ENCODE data around the gene CERS1.

Gene CERS1

DNA sequence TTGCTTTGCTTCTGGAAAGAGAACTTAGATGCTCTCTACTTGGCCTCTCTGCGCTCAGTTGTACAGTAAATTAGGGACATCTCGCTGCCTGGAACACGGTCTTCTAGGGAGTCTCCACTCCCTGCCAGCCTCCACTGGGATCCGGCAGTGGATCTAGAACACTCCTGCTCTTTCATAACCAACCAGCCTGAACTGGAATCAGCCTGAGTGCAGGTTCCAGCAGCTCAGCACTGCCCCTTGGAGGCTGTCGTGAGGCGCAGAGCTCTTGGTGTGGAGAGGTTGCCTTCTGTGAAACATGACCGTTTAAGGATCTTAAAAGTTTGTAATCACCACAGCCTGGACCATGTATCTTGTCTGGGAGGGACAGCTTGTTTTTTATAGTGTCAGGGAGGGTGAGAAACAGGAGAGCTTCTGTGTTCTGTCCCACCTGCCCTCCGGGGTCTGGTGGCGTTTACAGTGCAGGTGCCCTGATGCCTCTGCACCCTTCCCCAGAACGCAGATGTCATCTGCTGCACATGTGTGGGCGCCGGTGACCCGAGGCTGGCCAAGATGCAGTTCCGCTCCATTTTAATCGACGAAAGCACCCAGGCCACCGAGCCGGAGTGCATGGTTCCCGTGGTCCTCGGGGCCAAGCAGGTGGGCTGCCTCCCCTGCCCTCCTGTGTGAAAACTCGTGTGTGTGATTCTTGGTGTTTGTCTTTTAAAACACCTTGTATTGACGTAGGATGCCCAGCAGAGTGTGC, 39.4 kb downstream of the CERS1 start:
- no peak for DNase-seq (ENCODE audit: low read depth in 2 of 2)

DNA sequence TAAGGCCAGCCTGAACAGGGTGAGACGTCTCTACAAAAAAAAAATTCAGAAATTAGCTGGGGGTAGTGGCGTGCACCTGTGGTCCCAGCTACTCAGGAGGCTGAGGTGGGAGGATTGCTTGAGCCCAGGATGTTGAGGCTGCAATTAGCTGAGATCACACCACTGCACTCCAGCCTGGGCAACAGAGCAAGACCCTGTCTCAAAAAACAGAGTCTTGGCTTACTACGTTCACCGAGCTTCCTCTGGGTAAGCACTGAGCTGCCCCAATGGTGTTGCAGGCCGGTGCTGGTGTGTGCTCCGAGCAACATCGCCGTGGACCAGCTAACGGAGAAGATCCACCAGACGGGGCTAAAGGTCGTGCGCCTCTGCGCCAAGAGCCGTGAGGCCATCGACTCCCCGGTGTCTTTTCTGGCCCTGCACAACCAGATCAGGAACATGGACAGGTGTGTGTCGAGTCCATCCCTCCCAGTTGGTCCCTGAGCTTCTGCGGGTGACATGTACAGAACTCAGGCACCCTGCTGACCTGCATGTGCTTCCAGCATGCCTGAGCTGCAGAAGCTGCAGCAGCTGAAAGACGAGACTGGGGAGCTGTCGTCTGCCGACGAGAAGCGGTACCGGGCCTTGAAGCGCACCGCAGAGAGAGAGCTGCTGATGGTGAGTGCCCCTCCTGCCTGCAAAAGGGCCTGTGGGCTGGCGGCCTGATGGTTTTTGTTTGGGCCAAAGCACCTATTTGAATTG, 40.1 kb downstream of the CERS1 start:
- DNase-seq (ENCODE audit: low read depth in 2 of 2): no peak

DNA sequence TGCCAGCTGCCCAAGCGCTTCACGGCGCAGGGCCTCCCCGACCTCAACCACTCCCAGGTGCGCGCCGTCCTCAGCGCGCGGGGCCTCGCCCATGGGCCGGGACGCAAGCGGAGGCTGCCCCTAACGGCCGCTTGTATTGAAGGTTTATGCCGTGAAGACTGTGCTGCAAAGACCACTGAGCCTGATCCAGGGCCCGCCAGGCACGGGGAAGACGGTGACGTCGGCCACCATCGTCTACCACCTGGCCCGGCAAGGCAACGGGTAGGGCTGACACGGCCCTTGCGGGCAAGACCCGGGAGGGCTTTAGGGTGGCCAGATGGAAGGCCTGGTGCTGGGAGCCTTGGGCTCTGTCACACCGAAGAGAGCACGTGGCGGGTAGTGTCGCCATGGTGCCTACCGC, 41.0 kb downstream of the CERS1 start:
- no peak for DNase-seq (ENCODE audit: low read depth in 2 of 2)

DNA sequence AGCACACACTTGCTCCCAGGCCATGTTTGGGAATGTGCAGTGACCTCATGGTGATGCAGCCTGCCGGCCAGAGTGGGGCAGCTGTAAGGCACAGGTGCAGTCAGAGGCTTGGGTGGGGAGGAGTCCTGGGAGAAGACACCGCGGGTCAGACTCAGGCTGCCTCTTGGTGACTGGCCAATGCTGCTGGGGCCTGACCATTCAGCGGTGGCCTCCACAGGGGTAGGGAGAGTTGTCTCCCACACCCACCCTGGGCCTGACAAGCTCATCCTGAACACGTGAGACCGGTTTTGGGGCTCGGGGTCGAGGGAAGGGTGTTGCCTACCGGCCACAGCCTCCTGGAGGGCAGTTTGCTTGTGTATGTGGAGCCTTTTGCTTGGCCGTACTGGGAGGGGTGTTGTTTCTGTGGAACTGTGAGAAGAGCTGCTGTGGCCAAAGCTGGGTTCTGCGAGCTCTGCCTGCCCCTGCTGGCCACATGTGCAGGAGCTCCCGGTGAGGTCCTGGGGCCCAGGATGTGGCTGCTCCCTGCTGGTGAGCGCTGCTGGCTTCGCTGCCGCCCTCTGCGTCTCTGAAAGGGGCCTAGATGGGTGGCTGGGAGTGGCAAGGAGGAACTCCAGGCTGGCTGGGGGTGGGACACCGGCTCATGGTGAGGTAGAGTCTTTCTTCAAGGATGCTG, 42.1 kb downstream of the CERS1 start:
- no peak for DNase-seq (ENCODE audit: low read depth in 2 of 2)

DNA sequence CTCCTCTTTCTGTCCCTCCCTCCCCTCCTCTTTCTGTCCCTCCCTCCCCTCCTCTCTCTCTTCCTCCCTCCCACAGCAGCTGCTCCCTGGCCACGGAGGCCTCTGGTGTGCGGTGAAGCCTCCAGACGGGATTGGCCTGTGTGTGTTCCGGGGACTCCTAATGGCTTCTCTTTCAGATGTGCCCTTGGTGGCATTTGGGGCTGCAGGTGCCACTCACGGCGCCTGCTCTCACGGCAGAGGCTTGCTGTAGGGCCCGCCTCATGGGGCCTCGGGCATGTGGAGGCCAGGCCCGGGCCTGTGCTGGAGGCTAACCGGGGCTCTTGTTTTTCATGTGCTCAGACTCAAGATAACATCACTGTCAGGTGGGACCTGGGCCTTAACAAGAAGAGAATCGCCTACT, 43.3 kb downstream of the CERS1 start:
- DNase-seq (ENCODE audit: low read depth in 2 of 2): no peak

DNA sequence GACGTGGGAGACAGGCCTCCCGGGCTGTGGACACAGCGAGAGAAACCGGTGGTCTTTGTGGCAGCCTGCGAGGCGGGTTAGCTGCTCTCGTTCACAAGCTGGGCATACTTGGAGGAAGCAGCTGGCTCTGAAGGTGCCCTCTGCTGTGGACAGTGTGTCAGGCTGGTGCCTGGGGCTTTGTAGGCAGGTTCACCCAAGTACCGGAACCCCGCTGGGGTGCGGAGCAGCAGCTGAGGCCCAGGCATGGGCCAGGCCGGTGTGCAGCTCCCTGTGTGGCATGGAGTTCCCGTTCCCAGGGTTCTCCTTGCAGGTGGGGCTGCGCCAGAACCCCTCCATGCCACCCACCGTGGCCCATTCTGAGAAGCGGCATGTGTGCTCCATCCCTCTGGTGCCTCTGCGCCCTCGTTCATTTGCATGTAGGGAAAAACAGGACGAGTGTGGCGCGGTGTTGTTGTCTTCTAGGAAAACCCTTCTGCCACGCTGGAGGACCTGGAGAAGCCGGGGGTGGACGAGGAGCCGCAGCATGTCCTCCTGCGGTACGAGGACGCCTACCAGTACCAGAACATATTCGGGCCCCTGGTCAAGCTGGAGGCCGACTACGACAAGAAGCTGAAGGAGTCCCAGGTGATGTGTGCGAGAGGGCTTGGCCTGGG, 44.2 kb downstream of the CERS1 start:
- no peak for DNase-seq (ENCODE audit: low read depth in 2 of 2)

DNA sequence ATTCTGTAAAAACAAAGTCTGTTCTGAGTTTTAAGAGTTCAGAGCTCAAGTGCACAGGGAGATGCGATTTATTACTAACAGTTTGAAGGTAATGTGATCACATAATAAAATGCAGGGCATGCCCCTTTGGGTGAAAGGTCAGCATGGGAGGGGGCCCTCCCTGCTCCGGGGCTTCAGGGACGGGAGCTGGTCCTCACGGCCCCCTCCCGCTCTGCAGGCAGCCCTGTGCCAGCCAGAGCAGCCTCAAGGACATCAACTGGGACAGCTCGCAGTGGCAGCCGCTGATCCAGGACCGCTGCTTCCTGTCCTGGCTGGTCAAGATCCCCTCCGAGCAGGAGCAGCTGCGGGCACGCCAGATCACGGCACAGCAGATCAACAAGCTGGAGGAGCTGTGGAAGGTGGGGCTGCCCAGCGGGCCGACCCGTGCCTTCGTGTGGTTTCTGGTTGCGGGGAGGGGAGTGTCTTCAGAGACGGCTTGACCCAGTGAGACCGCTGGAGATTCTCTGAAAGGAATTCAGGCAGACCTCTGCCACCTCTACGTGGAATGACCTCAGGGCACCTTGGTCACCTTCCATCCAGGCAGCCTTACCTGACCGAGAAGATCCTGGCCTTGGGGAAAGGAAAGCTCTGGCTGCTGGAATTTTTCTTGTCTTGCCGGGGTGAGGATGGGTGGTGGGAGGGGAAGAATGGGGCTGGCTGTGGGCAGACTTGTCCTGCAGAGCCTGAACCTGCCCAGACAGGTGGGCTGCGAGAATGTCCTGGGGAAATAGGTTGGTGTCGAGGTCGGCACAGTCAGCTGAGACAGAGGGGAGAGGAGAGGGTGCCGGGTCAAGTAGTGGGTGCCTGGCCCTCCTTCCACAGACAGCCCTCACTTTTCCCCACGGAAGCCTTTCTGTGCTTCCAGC, 45.2 kb downstream of the CERS1 start:
- no peak for DNase-seq (ENCODE audit: low read depth in 2 of 2)

DNA sequence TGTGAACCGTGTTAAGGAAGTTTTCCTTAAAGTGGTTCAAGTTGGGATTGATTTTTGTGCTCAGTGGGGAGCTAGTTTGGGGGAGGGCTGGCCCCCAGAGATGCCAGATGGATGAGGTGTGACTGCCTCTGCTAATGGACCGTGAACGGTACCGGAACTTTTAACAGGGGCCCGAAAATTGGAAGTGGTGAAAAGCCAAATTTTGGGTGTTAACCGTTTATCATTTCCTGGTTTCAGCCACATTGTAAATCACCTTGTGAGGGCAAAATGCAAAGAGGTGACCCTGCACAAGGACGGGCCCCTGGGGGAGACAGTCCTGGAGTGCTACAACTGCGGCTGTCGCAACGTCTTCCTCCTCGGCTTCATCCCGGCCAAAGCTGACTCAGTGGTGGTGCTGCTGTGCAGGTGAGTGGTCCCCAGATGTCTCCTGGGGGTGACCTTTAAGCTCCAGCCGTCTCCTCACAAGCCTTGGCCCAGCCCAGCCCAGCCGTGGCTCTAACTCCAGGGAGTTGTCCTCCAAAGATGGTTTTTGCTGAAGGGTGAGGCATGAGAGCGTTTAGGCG, 46.0 kb downstream of the CERS1 start:
- DNase-seq (ENCODE audit: low read depth in 2 of 2): no peak

DNA sequence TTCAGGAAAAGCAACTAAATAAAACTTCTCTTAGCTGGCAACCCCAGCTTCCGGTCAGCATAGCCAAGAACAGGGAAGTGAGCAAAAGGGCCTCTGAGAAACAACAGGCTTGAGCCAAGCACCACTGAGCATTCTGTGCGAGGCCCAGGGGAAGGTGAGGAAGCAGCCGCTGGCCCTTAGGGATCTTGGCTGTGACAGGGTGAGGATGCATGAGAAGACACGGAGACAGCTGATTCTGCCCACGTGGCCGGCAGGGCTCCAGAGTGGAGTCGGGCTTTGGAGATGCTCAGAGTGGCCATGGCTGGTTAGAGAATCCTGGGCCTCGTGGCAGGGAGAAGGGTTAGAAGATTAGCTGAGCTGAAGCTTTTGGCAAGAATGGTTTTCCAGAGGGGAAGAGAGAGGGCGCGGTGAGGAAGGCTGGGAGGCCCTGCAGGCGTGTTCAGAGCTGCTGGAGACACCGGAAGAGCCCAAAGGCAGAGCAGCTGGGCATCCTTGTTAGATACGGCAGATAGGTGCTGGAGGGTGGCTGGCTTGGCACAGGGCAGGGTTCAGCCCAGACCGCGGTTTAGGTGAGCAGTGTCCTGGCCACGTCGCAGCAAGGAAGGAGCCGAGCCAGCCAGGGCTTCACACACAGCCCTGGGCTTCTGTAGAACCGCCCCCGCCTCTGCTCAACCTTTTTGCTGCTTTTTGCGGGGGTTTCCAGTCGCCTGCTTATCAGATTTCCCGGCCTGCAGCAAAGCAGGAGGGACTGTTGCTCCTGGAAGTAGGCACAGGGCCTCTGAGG, 46.9 kb downstream of the CERS1 start:
- peak in 1 of 2 donors; percentile 50 for DNase-seq (ENCODE audit: low read depth in 2 of 2)

DNA sequence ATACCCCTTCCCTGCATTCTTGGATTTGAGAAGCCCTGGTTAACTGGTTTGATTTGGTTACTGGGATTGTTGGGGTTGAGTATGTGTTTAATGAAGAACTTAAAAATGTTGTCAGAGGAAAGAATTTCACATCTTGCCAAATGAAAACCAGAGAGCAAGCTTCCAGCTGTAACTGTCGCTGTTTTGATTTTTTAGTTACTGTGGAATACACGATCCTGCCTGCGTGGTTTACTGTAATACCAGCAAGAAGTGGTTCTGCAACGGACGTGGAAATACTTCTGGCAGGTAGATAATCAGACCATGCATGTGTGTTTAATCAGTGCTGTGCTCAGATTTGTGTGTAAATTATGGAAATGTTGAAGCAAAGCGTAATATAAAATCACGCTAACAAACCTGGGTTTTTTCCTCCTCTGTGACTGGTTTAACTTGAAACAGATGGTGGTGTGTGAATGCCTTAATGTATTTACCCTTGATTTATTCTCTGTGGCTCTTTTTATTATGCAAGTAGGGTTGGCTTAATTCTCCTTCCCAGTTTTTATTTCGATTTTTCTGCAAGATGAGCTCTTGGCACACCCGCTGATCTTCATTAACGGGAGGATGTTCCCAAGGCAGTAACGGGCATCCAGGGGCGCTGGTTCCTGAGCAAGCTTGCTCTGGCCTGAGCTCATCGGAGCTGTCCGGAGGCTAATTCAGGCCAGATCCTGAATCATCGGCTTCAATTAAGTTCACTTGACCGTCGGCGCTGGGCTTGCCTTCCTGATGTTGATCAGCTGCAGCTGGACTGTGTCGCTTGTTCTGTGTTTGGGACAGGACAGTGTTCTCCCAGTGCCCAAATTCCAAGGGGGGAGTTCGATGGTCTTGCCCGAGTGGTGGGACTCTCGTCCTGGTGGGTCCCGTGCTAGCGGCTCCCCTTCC, 48.2 kb downstream of the CERS1 start:
- no peak for DNase-seq (ENCODE audit: low read depth in 2 of 2)

DNA sequence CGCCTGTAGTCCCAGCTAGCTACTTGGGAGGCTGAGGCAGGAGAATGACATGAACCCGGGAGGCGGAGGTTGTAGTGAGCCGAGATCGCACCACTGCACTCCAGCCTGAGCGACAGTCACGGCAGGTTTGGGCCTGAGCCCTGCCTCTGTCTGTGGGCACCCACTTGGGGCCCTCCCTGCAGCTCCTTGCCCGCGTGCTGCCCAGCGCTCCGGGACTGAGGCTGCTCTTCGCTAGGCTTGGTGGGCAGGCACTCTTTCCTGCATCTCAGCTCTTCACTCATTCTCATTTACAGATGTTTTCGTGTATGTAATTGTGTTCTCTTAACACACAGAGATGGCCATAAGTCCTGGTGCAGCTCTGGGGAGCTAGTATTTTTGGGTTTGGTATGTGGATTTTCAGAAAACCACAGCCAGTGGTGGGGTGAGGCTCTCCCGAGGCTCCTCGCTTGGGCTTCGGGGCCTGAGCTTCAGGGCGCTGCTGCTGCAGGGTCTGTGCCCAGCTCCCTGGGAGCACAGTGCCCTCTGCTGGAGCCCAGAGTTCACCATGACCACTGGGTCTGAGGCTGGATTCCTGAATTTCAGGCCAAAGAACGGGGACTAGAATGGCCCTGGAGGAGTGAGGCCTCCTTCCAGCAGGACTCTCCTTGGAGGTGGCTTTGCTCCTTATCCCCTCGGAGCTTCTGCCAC, 49.0 kb downstream of the CERS1 start:
- peak; percentile 36 to 59 for DNase-seq (ENCODE audit: low read depth in 2 of 2)

DNA sequence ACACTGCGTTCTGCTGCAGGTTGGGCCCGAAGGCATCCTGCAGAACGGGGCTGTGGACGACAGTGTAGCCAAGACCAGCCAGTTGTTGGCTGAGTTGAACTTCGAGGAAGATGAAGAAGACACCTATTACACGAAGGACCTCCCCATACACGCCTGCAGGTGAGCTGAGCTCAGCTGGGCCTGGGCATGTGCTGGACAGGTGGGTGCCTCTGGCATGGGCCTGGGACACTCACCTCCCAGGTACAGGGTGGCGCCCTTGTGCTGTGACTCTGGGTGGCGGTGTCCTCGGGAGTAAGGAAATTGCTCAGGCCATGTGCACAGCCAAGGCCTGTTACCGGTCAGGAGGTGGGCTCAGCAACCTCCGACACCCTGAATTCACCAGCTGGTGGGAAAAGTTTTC, 50.0 kb downstream of the CERS1 start:
- no peak for DNase-seq (ENCODE audit: low read depth in 2 of 2)

DNA sequence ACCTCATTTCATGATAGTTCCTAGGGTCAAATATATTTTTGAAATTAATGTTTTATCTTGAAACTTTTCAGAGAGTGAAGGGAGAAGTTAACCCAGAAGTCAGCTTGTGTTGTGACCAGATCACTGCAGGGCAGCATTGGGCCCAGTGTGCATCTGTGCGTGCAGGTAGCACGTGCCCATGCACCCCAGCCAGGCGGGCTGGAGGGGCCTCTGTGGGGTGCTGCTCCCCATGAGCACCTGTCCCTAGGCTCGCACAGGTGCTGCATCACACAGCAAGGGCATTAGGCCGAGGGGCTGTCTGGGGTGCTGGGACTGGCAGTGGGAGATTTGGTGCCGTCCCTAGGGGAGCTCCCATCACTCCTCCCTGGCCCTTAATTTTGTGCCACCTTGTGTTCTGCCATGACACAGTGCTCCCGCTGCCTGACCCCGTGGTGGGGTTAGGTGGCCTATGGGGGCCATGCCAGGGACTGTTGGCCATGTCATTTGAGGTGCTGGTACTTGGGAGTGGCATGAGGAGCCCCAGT, 51.1 kb downstream of the CERS1 start:
- DNase-seq (ENCODE audit: low read depth in 2 of 2): no peak

DNA sequence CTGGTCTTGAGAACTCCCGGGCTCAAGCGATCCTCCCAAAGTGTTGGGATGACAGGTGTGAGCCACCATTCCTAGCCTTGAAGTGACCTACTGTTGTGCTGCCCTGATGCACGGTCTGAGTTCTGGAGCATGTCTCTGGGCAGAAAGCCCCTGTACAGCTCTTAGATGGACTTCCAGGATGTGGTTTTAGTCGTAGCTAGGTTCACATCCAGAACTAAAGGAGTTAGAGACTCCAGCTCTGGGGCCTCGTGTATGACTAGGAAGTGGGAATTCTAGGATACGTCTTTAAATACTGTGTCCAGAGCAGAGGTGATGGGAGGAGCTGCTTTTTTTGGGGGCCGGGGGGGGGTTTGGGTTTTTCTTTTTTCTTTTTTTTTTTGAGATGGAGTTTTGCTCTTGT, 52.0 kb downstream of the CERS1 start:
- DNase-seq (ENCODE audit: low read depth in 2 of 2): no peak

DNA sequence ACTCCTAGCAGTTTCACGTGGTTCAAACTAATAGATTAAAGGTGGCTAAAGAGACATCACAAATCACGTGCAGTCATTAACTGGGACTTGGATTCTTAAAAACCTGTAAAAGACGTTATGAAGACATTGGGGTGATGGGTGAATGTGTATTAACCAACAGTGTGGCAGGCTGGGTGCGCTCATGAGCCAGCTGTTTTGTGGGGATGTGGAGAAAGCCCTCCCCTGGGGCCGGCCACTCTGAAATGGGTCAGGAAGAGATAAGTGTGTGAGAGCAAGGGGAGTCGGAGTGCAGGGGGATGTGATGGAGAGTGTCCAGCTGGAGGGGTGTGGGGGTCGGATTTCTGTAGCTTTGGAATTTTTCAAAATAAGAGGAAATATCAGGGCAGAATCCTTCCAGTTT, 53.8 kb downstream of the CERS1 start:
- DNase-seq (ENCODE audit: low read depth in 2 of 2): no peak

DNA sequence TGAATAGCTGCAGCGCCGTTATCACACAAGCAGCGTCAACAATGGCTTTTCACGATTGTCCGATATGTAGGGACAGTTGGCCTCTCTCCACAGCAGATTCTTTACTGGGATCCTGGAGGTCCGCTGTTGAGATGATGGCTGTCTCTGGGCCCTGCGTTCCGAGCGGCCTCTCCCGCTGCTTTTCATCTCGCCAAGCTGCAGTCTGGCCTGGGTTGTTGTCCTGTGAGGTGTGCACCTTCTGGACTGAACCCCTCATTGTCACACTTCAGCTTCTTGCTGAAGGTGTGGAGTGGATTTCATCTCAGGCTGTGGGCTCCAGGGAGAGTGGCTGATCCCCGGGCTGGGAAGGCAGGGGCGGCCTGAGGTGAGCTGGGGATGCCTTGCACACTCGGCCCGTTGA, 54.6 kb downstream of the CERS1 start:
- no peak for DNase-seq (ENCODE audit: low read depth in 2 of 2)

DNA sequence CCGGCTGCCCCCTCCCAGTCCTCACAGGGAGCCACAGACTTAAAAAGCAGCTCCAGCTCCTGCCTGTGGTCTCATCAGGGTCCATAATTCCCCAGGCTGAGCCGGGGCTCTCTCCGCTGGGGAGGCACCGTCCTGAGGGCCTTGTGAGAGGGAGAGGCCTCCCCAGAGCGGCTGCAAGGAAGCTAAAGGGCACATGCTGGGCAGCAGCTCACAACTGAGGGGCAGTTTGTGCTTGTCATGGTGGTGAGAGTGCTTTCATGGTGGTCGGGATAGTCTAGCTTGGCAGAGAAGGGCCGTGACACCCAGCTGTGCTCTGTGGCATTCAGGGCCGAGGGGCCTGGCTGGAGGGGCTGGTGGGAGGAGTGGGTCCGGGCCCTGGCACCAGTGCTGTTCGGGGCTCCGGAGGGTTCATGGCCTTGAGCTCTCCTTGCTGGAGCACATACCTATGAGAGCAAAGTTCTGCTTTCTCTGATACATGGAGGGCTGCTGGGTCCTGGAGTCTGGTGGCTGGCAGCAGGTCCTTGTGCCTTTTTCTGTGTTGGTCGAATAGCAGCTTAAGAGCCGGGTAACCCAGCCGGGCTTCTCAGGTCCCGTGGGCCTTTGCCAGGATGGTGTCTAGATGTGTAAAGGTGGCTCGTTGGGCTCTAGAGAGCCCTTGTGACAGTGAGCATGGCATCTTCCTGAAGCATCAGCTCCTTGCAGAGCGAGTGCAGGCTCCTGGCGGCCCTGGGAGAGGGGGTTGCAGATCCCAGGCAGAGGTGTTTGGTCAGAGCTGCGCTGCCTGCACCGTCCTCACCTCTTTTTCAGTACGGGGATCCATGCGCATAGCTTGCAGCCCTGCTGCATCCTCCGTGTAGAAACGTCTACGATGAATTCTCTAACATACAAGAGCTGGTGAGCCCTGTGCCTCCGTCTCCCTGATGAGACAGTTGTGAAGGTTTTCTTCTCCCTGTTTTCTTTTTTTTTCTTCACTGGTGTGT, 55.4 kb downstream of the CERS1 start:
- no peak for DNase-seq (ENCODE audit: low read depth in 2 of 2)
